ENCODE measurements around the gene TAS1R3. TPM values are rescaled to one million over a fixed set of nuclear protein-coding genes. Genes with fewer than 3 reads are reported as not detected.

Gene TAS1R3
- total and polyA plus RNA-seq, 9 donors: 0.07 to 0.40 (median 0.24) TPM; not detected in 2

DNA sequence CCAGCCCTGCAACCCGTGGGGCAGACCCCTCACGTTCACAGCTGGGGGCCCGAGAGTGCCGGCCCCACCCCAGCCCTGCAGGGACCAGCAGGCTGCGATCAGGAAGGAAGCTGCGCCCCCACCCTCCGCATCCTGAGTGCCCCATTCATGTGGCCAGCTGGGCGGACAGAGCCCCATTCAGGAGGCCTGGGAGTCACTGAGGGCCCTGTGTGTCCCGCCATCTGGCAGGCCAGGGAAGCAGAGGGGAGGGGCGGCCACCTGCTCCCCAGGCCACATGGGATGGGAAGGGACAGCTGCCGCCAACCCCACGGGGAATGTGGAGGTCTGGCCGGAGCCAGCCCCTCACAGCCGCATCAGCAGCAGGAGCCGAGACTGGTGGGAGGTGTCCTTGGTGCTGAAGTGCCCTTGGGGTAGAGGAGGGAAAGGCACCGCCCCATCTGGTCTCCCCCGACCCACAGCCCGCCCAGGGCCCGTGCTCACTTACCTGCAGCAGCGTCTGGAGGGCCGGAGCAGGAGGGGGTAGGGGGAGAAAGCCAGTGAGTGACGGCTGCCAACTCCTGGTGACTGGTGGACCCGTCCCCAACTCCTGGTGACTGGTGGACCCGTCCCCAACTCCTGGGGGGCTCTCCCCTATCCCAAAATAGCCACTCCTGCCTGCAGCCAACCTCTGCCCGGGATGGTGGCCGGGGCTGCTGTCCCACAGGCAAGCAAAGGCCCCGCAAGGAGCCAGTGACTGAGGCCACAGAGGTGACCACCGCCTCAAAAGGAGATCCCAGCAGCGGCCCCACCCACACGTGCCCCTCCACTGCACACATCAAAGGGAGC lies 32.0 kb upstream of the TAS1R3 start:
- DNase-seq: no peak
- 66 to 70% (median 67%) methylated on average over 29 to 30 of the region's 30 CpGs for whole genome bisulfite sequencing, 3 donors
- H3K4me3 ChIP-seq: no peak overlapping the region
- intact Hi-C loops (cut with DNase I): loop anchor here in 3 of 4 donors (10.0 kb wide), 2 partner anchors 254 to 314 kb away; partner anchors contain the start of gene PERM1 (in 2 of the 3)
- no peaks in the 10 kb centered on the region for H3K36me3 ChIP-seq
- H3K27me3 ChIP-seq: no peaks in the 10 kb centered on the region
- H3K9me3 ChIP-seq: no peaks in the 10 kb centered on the region
- H3K4me1 ChIP-seq (ENCODE audit: insufficient read depth): no peaks in the 10 kb centered on the region
- H3K27ac ChIP-seq: no peak overlapping the region
- TF ChIP-seq POLR2A (IDR thresholded peaks at IDR 0.05) (no peak), EP300 (IDR thresholded peaks at IDR 0.05) (no peak)
- TF ChIP-seq, protein P1, sequence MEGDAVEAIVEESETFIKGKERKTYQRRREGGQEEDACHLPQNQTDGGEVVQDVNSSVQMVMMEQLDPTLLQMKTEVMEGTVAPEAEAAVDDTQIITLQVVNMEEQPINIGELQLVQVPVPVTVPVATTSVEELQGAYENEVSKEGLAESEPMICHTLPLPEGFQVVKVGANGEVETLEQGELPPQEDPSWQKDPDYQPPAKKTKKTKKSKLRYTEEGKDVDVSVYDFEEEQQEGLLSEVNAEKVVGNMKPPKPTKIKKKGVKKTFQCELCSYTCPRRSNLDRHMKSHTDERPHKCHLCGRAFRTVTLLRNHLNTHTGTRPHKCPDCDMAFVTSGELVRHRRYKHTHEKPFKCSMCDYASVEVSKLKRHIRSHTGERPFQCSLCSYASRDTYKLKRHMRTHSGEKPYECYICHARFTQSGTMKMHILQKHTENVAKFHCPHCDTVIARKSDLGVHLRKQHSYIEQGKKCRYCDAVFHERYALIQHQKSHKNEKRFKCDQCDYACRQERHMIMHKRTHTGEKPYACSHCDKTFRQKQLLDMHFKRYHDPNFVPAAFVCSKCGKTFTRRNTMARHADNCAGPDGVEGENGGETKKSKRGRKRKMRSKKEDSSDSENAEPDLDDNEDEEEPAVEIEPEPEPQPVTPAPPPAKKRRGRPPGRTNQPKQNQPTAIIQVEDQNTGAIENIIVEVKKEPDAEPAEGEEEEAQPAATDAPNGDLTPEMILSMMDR (IDR thresholded peaks at IDR 0.05): no peak

DNA sequence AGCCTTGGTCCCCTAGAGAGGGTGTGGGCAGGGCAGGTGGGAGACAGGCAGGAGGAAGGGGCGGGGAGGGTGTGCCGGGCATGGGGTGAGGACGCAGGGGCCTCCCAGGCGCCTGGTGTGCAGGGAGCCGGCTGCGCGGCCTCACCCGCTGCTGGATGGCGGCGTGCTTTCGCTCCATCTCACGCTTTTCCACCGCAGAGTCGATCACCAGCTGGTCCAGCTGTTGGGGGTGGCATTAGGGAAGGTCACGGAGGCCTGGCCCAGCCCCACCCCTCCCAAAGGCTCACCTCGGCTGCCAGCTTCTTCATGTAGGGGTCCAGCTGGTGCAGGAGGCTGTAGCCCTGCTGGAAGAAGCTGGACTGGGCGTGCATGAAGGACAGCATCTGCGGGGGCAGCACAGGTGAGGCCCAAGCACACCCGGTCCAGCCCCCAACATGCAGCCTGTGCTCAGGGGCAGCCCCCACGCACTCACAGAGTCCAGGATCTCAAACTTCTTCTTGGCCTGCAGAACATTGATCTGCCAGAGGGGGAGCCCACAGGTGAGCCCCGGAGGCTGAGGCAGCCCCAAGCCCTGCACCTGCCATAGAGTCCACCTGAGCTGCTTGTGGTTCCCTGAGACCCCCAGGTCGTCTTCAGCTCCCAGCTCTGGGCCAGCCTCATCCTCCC lies 31.3 kb upstream of the TAS1R3 start:
- peaks cover 6% of the 10 kb centered on the region for H3K4me1 ChIP-seq (ENCODE audit: insufficient read depth)
- H3K36me3 ChIP-seq: no peaks in the 10 kb centered on the region
- no peak overlapping the region for H3K27ac ChIP-seq
- H3K27me3 ChIP-seq: no peaks in the 10 kb centered on the region
- WGBS, 3 donors: 77 to 79% (median 78%) methylated on average over 19 to 22 of the region's 22 CpGs
- no peak for DNase-seq
- H3K9me3 ChIP-seq: no peaks in the 10 kb centered on the region
- TF ChIP-seq POLR2A (IDR thresholded peaks at IDR 0.05) (no peak), EP300 (IDR thresholded peaks at IDR 0.05) (no peak)
- TF ChIP-seq, protein P1 (IDR thresholded peaks at IDR 0.05): no peak
- H3K4me3 ChIP-seq: no peak overlapping the region
- intact Hi-C loops (cut with DNase I): loop anchor here in 3 of 4 donors (10.0 kb wide), 2 partner anchors 255 to 315 kb away; partner anchors contain the start of gene PERM1 (in 2 of the 3)

- Histone ChIP-seq H3K27me3 (no peaks in the 10 kb centered on the region), H3K4me1 (ENCODE audit: insufficient read depth) (peaks cover 9% of the 10 kb centered on the region), H3K36me3 (no peaks in the 10 kb centered on the region), H3K27ac (no peak overlapping the region), H3K9me3 (no peaks in the 10 kb centered on the region), H3K4me3 (no peak overlapping the region)
- WGBS, 3 donors: 81 to 87% (median 84%) methylated on average over 11 to 12 of the region's 12 CpGs
- intact Hi-C loops (cut with DNase I): no loop called here
- DNase-seq: no peak
- TF ChIP-seq, protein P1 (IDR thresholded peaks at IDR 0.05): no peak
- no peak for TF ChIP-seq POLR2A (IDR thresholded peaks at IDR 0.05)
Observed at GRCh38 chr1:1300352-1300739, 30.7 kb upstream of the TAS1R3 start.

- Histone ChIP-seq H3K27me3 (no peaks in the 10 kb centered on the region), H3K9me3 (no peaks in the 10 kb centered on the region), H3K36me3 (no peaks in the 10 kb centered on the region), H3K4me1 (ENCODE audit: insufficient read depth) (peaks cover 24% of the 10 kb centered on the region), H3K27ac (no peak overlapping the region), H3K4me3 (no peak overlapping the region)
- no peak for DNase-seq
- intact Hi-C loops (cut with DNase I): no loop called here
- TF ChIP-seq EP300 (IDR thresholded peaks at IDR 0.05) (no peak), POLR2A (IDR thresholded peaks at IDR 0.05) (no peak)
- TF ChIP-seq, protein P1 (IDR thresholded peaks at IDR 0.05): no peak
- WGBS, 3 donors: 83 to 90% (median 84%) methylated on average over 9 of the region's 9 CpGs
Observed at GRCh38 chr1:1302006-1302430, 29.1 kb upstream of the TAS1R3 start.
